Uterus (tissue), 4 donors: Measurements from ENCODE around the gene SCN10A. TPM values are rescaled to one million over a fixed set of nuclear protein-coding genes. Genes with fewer than 3 reads are reported as not detected.

ENCODE experiments used
- DNase-seq, 2 donors: peaks; one replicate each; pipeline ENCODE4 v3.0.0-alpha.2; 2019 to 2020
- H3K27ac ChIP-seq, 2 donors: fragments of 200-600 bp; sonication (generic); 1 replicate in 1 of 2; 2 replicates in 1 of 2; pipeline ENCODE4 v1.5.1; 2016 to 2018
- H3K27me3 ChIP-seq, 2 donors: fragments of 200-600 bp; sonication (generic); one replicate each; pipeline ENCODE4 v1.5.1; 2018 to 2019; ENCODE audit warnings: control low read depth in 1 of 2
- H3K36me3 ChIP-seq, 2 donors: fragments of 200-600 bp; sonication (generic); one replicate each; pipeline ENCODE4 v1.5.1; 2019; ENCODE audit warnings: control low read depth in 1 of 2
- H3K4me1 ChIP-seq, 2 donors: fragments of 200-600 bp; sonication (generic); one replicate each; pipeline ENCODE4 v1.5.1; 2018 to 2019; ENCODE audit warnings: control low read depth in 1 of 2
- H3K4me3 ChIP-seq, 2 donors: fragments of 200-600 bp; sonication (generic); 1 replicate in 1 of 2; 2 replicates in 1 of 2; pipeline ENCODE4 v1.5.1; 2018 to 2019; ENCODE audit warnings: mild to moderate bottlenecking in 1 of 2
- H3K9me3 ChIP-seq, 2 donors: fragments of 200-600 bp; sonication (generic); one replicate each; pipeline ENCODE4 v1.5.1; 2019; ENCODE audit warnings: control low read depth in 1 of 2
- POLR2A ChIP-seq, 2 donors: fragments of 450-650 bp; IDR thresholded peaks; one replicate each; pipeline ENCODE4 v1.6.1; 2016; ENCODE audit warnings: antibody characterized with exemption in 2 of 2, mild to moderate bottlenecking in 1 of 2, moderate library complexity in 1 of 2
- intact Hi-C: fragments of 100-400 bp; cut with DNase I; formaldehyde crosslinking; loops from one replicate; pipeline ENCODE4 v1.15.1; 2023; ENCODE audit warnings: low total_unique reads
- total RNA-seq, 4 donors: library from RNA; depleted of rRNA in 3 of 4; stranded (reverse); fragments of >200 nt in 3 of 4; gene quantifications; one replicate each; pipeline versions ENCODE4 v1.1.0 to v1.2.4, GENCODE V29; 2014 to 2023
- TF ChIP-seq, protein P1 (sequence below), 4 experiments: fragments of 200-600 bp in 2 of 4; fragments of 450-650 bp in 2 of 4; sonication (generic) in 2 of 4; IDR thresholded peaks; one replicate each; pipeline ENCODE4 v1.5.1; 2016 to 2019; ENCODE audit warnings: antibody characterized with exemption in 4 of 4, mild to moderate bottlenecking in 2 of 4, moderate library complexity in 1 of 4
- donor health status: DM: yes; HTN: yes; CAD: no.

SCN10A gene
- total RNA-seq, 4 donors from 2014 or later = not detected

- intact Hi-C loops = no loop called here
- Histone ChIP-seq H3K4me1 (no peaks in the 10 kb centered on the region), H3K27me3 (no peaks in the 10 kb centered on the region), H3K27ac (no peak overlapping the region), H3K9me3 (no peaks in the 10 kb centered on the region), H3K4me3 (no peak overlapping the region), H3K36me3 (no peaks in the 10 kb centered on the region)
- TF ChIP-seq POLR2A (IDR thresholded peaks at IDR 0.05) = no peak
- TF ChIP-seq, protein P1, sequence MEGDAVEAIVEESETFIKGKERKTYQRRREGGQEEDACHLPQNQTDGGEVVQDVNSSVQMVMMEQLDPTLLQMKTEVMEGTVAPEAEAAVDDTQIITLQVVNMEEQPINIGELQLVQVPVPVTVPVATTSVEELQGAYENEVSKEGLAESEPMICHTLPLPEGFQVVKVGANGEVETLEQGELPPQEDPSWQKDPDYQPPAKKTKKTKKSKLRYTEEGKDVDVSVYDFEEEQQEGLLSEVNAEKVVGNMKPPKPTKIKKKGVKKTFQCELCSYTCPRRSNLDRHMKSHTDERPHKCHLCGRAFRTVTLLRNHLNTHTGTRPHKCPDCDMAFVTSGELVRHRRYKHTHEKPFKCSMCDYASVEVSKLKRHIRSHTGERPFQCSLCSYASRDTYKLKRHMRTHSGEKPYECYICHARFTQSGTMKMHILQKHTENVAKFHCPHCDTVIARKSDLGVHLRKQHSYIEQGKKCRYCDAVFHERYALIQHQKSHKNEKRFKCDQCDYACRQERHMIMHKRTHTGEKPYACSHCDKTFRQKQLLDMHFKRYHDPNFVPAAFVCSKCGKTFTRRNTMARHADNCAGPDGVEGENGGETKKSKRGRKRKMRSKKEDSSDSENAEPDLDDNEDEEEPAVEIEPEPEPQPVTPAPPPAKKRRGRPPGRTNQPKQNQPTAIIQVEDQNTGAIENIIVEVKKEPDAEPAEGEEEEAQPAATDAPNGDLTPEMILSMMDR (IDR thresholded peaks at IDR 0.05) = no peak
- no peak for DNase-seq
Measured at GRCh38 chr3:38689774-38690173, 126.2 kb downstream of the SCN10A start.

DNA sequence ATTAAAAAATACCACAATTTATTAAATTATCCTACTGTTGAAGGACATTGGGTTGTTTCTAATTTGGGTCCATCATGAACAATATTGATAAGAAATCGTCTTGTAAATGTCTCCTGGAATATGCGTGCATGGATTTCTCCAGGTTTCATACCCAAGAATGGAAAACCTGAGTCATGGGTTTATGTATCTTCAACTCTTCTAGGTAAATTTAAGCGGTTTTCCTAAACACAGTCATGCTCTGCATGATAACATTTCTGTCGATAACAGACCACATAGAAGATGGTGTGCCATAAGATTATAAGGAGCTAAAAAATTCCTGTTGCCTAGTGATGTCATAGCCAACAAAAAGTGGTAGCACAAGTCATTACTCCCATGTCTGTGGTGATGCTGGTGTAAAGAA is 126.7 kb downstream of the SCN10A start:
- Histone ChIP-seq H3K4me1 (no peaks in the 10 kb centered on the region), H3K36me3 (no peaks in the 10 kb centered on the region), H3K9me3 (no peaks in the 10 kb centered on the region), H3K27ac (no peak overlapping the region), H3K27me3 (no peaks in the 10 kb centered on the region), H3K4me3 (no peak overlapping the region)
- no peak for TF ChIP-seq POLR2A (IDR thresholded peaks at IDR 0.05)
- intact Hi-C loops = no loop called here
- no peak for DNase-seq

- Histone ChIP-seq H3K27me3 (no peaks in the 10 kb centered on the region), H3K27ac (no peak overlapping the region), H3K4me1 (no peaks in the 10 kb centered on the region), H3K4me3 (no peak overlapping the region), H3K9me3 (no peaks in the 10 kb centered on the region), H3K36me3 (no peaks in the 10 kb centered on the region)
- intact Hi-C loops = no loop called here
- TF ChIP-seq, protein P1 (IDR thresholded peaks at IDR 0.05) = no peak
- no peak for TF ChIP-seq POLR2A (IDR thresholded peaks at IDR 0.05)
- no peak for DNase-seq
Measured at GRCh38 chr3:38687321-38687720, 128.7 kb downstream of the SCN10A start.

DNA sequence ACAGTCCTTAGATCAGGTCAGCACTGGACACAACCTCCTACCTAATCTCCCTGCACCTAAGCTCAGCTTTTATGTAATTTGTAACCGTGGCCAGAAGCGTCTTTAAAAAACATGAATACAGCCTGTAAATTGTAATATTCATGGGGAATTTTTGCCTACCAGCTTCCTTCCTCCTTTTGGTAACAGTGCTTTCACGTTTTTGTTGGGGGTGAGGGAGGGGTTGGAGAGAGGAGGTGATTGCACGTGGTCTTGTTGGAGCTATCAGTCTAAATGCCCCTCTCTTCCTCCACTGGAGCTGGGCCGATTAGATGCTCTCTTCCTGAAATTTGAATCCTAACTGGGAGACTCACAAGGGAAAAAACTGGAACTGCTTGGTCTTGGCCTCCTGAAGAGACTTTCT is 131.5 kb downstream of the SCN10A start:
- no peak for TF ChIP-seq POLR2A (IDR thresholded peaks at IDR 0.05)
- TF ChIP-seq, protein P1 (IDR thresholded peaks at IDR 0.05) = no peak

GRCh38 chr3:38669668-38670067 is 146.3 kb downstream of the SCN10A start:
- Histone ChIP-seq H3K27ac (no peak overlapping the region), H3K4me1 (no peaks in the 10 kb centered on the region), H3K4me3 (no peak overlapping the region), H3K27me3 (no peaks in the 10 kb centered on the region), H3K9me3 (no peaks in the 10 kb centered on the region), H3K36me3 (no peaks in the 10 kb centered on the region)
- no peak for DNase-seq
- intact Hi-C loops = no loop called here
- TF ChIP-seq POLR2A (IDR thresholded peaks at IDR 0.05) = no peak
- TF ChIP-seq, protein P1 (IDR thresholded peaks at IDR 0.05) = no peak

More for the DNA sequence above, 131.5 kb downstream of the SCN10A start:
- H3K9me3 ChIP-seq = no peaks in the 10 kb centered on the region
- intact Hi-C loops = no loop called here
- H3K36me3 ChIP-seq = no peaks in the 10 kb centered on the region
- H3K4me3 ChIP-seq = no peak overlapping the region
- H3K27ac ChIP-seq = no peak overlapping the region
- no peaks in the 10 kb centered on the region for H3K27me3 ChIP-seq
- no peaks in the 10 kb centered on the region for H3K4me1 ChIP-seq
- no peak for DNase-seq

DNA sequence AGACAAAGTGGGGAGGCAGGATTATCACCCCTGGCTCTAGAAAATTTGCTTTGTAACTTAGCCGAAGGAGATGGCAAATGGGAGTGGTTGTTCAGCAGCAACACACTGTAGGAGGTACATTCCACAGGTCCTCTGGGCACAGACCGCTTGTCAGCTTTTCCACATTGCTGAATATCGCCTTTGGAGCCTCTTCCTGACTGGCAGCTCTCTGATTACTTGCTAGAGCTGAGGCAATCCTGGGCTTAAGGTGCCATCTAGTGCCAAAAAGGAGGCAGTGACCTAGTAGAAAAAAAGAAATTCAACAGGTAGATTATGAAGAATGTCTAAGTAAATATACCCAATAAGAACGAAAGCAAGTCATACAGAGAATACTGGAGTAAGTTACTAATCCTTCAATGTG is 153.5 kb downstream of the SCN10A start:
- no peaks in the 10 kb centered on the region for H3K4me1 ChIP-seq
- TF ChIP-seq POLR2A (IDR thresholded peaks at IDR 0.05) = no peak
- TF ChIP-seq, protein P1 (IDR thresholded peaks at IDR 0.05) = no peak
- no peak overlapping the region for H3K4me3 ChIP-seq
- no peaks in the 10 kb centered on the region for H3K9me3 ChIP-seq
- peaks cover 0 to 4% of the 10 kb centered on the region in 2 donors for H3K27me3 ChIP-seq
- intact Hi-C loops = no loop called here
- no peak for DNase-seq
- H3K36me3 ChIP-seq = no peaks in the 10 kb centered on the region
- no peak overlapping the region for H3K27ac ChIP-seq
